OCI-LY3 (cell line): Measurements from ENCODE around the gene LUZP2.

Experiments
- H2AFZ ChIP-seq: fragments of 200-600, 300-600 bp; shearing (Covaris generic); 2 replicates; pipeline ENCODE4 v1.6.0; 2014; ENCODE audit warnings: antibody characterized with exemption, low read depth, low read length
- H3K27ac ChIP-seq: fragments of 200-600, 300-600 bp; sonication (generic); 2 replicates; pipeline ENCODE4 v1.5.1; 2014; ENCODE audit warnings: mild to moderate bottlenecking, low read length, moderate library complexity, mixed read lengths
- H3K27me3 ChIP-seq: fragments of 200-600, 300-600 bp; sonication (generic); 2 replicates; pipeline ENCODE4 v1.6.1; 2014; ENCODE audit warnings: low read depth, low read length, mixed read lengths
- H3K36me3 ChIP-seq: fragments of 200-600, 300-600 bp; sonication (generic); replicated peaks from 2 replicates; pipeline ENCODE3; 2014; ENCODE audit warnings: low read depth, low read length, mixed read lengths
- H3K4me1 ChIP-seq: fragments of 300-600, 200-600 bp; sonication (generic); 2 replicates; pipeline ENCODE4 v1.6.1; 2014; ENCODE audit warnings: low read length, mixed read lengths
- H3K4me2 ChIP-seq: fragments of 200-600, 300-600 bp; sonication (generic); 2 replicates; pipeline ENCODE4 v1.6.1; 2014; ENCODE audit warnings: low read length, mixed read lengths
- H3K4me3 ChIP-seq: fragments of 300-600, 200-600 bp; sonication (generic); 2 replicates; pipeline ENCODE4 v1.5.1; 2014; ENCODE audit warnings: antibody characterized with exemption, mild to moderate bottlenecking, low read length, moderate library complexity
- H3K79me2 ChIP-seq: fragments of 300-600, 200-600 bp; shearing (Covaris generic); 2 replicates; pipeline ENCODE4 v1.6.1; 2014; ENCODE audit warnings: mild to moderate bottlenecking, low read length, mixed read lengths
- H3K9ac ChIP-seq: fragments of 300-600, 200-600 bp; shearing (Covaris generic); 2 replicates; pipeline ENCODE4 v1.6.0; 2014; ENCODE audit warnings: mild to moderate bottlenecking, low read length, moderate library complexity
- H3K9me3 ChIP-seq: fragments of 200-600, 300-600 bp; shearing (Covaris generic); 2 replicates; pipeline ENCODE4 v1.6.1; 2014; ENCODE audit warnings: low read length, mixed read lengths; ENCODE audit not compliant: insufficient read depth
- H4K20me1 ChIP-seq: fragments of 200-600, 300-600 bp; sonication (generic); 2 replicates; pipeline ENCODE4 v1.6.1; 2016; ENCODE audit warnings: low read length, mixed read lengths; ENCODE audit not compliant: insufficient read depth
- CTCF ChIP-seq: fragments of 200-600, 300-600 bp; sonication (generic); IDR thresholded peaks from 2 replicates; pipeline ENCODE4 v1.5.1; 2014; ENCODE audit warnings: antibody characterized with exemption, low read length, low read depth
- EZH2phosphoT487 ChIP-seq: fragments of 200-600 bp; shearing (Covaris generic); IDR thresholded peaks from 2 replicates; pipeline ENCODE4 v1.6.1; 2018; ENCODE audit warnings: antibody characterized with exemption, mixed run types, low read depth

Gene LUZP2

GRCh38 chr11:25094085-25094802 lies 597.4 kb downstream of the LUZP2 start:
- no peaks in the 10 kb centered on the region for H3K79me2 ChIP-seq
- no peaks in the 10 kb centered on the region for H3K9me3 ChIP-seq
- TF ChIP-seq CTCF (no peak), EZH2phosphoT487 (no peak)
- H4K20me1 ChIP-seq = no peaks in the 10 kb centered on the region
- no peak overlapping the region for H3K27ac ChIP-seq
- H3K36me3 ChIP-seq = no peaks in the 10 kb centered on the region
- no peak overlapping the region for H3K9ac ChIP-seq
- H3K4me1 ChIP-seq = no peaks in the 10 kb centered on the region
- H3K4me3 ChIP-seq = no peak overlapping the region
- no peak overlapping the region for H3K4me2 ChIP-seq
- H3K27me3 ChIP-seq = no peaks in the 10 kb centered on the region
- no peak overlapping the region for H2AFZ ChIP-seq

GRCh38 chr11:25119416-25119815 lies 622.6 kb downstream of the LUZP2 start:
- no peaks in the 10 kb centered on the region for H3K9me3 ChIP-seq
- no peaks in the 10 kb centered on the region for H3K36me3 ChIP-seq
- H3K4me2 ChIP-seq = no peak overlapping the region
- H2AFZ ChIP-seq = no peak overlapping the region
- no peak overlapping the region for H3K4me3 ChIP-seq
- H3K9ac ChIP-seq = no peak overlapping the region
- TF ChIP-seq EZH2phosphoT487 (no peak), CTCF (no peak)
- no peaks in the 10 kb centered on the region for H3K4me1 ChIP-seq
- no peaks in the 10 kb centered on the region for H3K27me3 ChIP-seq
- H3K27ac ChIP-seq = no peak overlapping the region
- no peaks in the 10 kb centered on the region for H3K79me2 ChIP-seq
- no peaks in the 10 kb centered on the region for H4K20me1 ChIP-seq
